Thyroid gland (tissue), 4 donors: ENCODE results near the gene PNMA5.

Experiments
- POLR2A ChIP-seq, 2 donors: fragments of 450-650 bp; IDR thresholded peaks; one replicate each; pipeline ENCODE4 v1.6.1; 2017; ENCODE audit warnings: antibody characterized with exemption in 2 of 2, mild to moderate bottlenecking in 2 of 2, moderate library complexity in 1 of 2
- TF ChIP-seq, protein P1 (sequence below), 6 experiments: fragments of 200-600 bp in 3 of 6; fragments of 450-650 bp in 3 of 6; sonication (generic) in 3 of 6; IDR thresholded peaks; one replicate each; pipeline ENCODE4 v1.5.1; 2016 to 2019; ENCODE audit warnings: antibody characterized with exemption in 6 of 6, mild to moderate bottlenecking in 2 of 6, inconsistent platforms in 1 of 6, moderate library complexity in 1 of 6

DNA sequence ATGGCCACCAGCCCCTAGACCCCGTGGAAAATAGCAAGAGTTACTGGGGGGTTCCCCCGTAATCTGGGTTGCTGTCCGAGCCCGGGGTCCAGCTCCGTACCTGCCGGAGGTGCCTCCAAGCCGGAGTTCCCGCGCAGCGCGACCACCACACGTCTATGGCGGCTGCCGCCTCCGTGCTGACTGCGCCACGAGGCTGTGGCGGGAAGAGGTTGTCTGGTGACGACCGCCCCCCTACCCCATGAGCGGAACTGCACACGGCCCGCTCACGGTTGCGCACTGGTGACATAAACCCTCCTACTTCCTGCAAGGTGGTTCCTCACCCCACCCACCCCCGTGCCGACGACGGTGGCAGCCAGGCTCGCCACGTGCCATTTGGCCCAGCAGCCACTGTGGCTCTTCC, at the start of gene PNMA5:
- TF ChIP-seq POLR2A (IDR thresholded peaks at IDR 0.05), result no peak
- TF ChIP-seq, protein P1, sequence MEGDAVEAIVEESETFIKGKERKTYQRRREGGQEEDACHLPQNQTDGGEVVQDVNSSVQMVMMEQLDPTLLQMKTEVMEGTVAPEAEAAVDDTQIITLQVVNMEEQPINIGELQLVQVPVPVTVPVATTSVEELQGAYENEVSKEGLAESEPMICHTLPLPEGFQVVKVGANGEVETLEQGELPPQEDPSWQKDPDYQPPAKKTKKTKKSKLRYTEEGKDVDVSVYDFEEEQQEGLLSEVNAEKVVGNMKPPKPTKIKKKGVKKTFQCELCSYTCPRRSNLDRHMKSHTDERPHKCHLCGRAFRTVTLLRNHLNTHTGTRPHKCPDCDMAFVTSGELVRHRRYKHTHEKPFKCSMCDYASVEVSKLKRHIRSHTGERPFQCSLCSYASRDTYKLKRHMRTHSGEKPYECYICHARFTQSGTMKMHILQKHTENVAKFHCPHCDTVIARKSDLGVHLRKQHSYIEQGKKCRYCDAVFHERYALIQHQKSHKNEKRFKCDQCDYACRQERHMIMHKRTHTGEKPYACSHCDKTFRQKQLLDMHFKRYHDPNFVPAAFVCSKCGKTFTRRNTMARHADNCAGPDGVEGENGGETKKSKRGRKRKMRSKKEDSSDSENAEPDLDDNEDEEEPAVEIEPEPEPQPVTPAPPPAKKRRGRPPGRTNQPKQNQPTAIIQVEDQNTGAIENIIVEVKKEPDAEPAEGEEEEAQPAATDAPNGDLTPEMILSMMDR (IDR thresholded peaks at IDR 0.05), result no peak
